ENCODE data around the gene POMGNT1.

Gene POMGNT1

DNA sequence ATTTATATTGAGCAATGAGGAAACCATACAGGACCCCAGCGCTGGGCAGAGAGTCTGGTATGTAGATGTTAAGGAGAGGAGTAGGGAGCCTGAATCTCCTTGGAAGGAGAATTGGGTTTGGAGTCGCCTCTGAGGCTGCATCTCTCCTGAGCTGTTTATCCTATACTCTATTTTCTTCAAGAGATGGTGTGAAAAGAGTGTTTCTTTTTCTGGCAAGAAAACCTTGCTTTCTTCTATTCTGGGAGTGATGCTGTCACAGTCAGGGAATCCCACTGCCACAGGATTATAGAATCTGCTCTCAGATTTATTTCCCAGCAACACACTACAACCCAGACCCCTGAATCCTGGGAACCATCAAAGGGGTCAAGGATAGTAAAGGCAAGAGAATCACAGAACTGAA lies 8.2 kb upstream of the POMGNT1 start:
- no peak for DNase-seq

- DNase-seq: no peak
Measured at GRCh38 chr1:46205791-46206190, 7.6 kb upstream of the POMGNT1 start.

GRCh38 chr1:46205141-46205540 lies 6.9 kb upstream of the POMGNT1 start:
- no peak for DNase-seq

DNA sequence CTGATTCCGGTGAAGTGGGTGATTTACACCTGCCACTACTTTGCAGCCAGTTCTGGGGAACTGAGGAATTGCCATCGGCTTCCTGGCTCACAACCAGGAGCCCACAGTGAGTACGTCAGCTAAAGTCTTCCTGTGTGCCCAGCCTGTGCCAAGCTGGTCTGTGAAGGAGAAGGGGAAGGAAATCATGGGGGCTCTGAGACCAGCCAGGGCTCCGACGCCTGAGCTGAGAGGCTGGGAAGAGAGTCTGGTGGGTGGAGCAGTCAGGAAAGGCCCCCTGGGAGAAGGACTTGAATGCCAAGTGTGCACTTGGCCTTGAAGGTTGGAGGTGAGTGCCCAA lies 6.1 kb upstream of the POMGNT1 start:
- no peak for DNase-seq

DNA sequence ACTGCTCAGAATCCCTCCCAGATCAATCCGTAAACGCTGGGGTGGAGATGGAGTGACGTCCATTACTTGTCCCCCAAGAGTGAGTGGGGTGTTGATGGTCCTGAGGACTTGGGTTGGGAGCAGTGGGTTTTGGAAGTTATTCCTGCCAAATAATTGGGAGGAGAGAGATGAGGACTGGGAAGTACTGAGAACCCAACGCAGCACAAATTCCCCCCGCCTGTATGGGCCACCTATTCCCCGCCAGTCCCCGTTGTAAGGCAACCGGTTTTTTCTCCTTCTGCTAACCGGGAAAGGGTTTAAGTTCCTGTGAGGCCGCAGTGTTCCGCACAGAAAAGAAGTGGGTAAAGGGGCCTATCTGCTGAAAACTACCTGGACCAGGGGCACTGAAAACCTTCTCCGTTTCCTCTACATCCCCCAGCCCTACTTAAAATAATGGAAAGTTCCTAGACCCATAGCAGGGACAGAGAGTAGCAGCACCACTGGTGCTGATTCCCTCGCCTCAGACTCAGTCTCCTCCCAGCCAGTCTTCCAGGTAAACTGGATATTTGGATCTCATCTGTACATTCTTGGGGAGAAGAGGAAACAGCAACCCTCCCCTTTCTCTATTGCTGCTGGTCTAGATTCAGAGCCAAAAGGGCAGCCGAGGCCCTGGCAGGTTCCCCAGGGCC lies 5.6 kb upstream of the POMGNT1 start:
- no peak for DNase-seq

DNA sequence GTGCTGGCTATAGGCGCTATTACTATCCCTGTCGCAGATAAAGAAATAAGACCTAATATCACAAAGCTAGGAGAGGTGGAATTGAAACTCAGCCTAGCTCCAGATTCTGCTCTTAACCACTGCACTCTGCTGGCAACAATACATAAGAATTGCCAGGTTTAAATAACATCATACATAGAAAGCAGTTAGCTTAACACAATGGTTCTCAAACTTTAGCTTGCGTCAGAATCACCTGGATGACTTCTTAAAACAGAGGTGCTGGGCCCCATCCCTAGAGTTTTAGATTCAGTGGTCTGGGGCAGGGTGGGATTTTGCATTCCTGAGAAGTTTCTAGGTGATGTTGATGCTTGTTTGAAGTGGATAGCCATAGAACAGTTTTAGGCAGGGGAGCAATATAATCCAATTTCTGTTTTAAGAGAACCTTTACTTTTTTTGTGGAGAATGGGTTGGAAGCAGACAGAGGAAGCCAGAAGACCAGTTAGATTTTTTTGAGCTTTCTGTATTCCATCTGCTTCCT lies 1.1 kb upstream of the POMGNT1 start:
- DNase-seq: no peak

DNA sequence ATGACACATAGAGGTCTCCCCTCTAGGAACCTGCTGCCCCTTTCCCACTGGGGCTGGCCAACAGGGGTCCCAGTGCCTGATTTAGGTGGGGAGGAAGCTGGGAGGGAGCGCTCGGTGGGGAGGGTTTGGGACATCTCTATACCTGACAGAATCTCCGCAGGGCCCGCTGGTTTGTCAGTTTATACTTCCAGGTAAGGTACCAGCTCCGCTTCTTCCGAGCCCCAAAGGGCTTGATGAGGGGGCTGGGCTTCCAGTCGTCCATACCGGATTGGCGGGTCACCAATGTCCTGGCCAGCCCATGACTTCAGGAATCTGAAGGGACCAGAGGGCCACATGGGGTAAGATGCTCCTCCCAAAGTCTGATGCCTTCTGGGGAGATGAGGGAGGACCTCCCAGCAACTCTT lies 672 bp downstream of the POMGNT1 start:
- DNase-seq: no peak

DNA sequence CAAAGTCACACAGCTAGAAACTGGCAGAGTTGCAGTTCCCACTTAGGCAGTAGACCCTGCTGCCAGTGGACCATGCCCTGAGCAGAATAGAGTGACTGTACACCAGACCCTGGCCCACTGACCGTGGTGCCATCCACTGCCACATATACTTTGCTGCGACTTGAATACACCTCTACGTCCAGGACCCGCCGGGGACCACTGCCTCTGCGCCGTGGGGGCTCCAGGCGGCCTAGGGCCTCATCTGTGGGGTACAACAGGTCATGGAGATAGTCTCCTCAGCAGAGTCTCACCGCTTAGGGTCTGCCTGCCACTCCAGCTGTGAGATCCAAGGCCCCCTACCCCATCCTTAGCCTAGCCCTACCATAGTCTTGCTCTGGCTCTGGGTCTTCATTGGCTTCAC lies 1.6 kb downstream of the POMGNT1 start:
- DNase-seq: no peak

DNA sequence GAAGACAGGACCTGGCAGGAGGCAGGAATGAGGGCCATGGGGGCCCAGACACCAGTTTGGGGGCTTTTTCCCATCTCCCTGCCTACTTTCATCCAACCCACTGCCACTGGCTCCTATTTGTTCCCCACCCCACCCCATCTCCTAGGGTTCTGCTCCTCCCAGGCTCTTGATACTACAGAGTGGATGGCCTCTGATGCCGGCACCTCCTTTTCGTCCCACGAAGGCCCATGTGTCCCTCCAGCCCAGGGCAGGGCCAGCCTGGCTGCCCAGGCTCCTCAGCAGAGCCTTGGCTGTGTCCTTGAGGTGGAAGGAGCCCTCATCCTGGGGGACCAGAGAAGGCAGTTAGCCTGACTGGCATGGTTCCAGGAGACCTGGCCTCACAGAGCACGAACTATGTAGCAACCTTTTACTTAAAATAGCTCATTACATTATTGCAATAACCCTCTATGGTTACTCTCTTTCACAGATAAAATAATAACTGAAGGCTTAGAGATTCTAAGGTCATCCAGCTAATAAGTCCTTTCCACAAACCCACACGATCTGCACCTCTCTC lies 3.5 kb downstream of the POMGNT1 start:
- DNase-seq: no peak

- DNase-seq: no peak
Measured at GRCh38 chr1:46193984-46194570, 4.2 kb downstream of the POMGNT1 start.

DNA sequence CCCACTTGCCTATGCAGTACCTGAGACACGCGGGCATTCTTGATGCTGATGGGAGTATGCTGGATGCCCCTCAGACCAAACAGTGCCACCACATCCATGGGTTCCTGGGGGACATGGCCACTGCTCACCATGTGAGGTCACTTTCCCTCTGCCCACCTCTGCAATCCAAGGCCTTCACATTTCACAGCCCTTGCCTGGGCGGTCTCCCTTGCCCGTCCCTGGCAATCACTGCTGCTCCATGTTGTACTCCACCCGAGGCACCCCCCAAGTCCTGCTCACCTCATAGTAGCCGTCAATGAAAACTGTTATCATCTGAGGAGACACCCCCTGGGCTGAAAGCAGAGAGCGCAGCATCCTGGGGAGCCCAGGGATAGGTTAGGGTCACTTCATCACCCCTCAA lies 4.9 kb downstream of the POMGNT1 start:
- DNase-seq: no peak

DNA sequence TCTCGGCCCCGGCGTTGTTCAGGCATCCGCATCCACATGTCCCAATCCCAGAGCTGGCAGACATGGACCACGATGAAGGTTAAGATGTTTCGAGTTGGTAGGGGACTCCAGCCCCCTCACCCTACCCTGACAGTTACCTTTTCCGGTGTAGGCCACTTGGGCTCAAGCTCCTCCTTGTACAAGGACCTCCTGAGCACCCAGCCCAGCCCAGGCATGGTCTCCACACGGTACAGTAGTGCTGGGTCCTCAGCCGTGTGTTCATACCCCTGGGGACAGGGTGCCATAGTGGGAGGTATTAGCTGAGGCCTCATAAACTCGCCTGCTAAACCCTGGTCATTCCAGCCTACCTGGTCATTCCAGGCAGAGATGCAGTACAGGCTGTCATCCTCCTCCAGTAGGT lies 6.1 kb downstream of the POMGNT1 start:
- DNase-seq: no peak

- DNase-seq: no peak
Measured at GRCh38 chr1:46191033-46191701, 7.1 kb downstream of the POMGNT1 start.

GRCh38 chr1:46190539-46190938 lies 7.7 kb downstream of the POMGNT1 start:
- no peak for DNase-seq

DNA sequence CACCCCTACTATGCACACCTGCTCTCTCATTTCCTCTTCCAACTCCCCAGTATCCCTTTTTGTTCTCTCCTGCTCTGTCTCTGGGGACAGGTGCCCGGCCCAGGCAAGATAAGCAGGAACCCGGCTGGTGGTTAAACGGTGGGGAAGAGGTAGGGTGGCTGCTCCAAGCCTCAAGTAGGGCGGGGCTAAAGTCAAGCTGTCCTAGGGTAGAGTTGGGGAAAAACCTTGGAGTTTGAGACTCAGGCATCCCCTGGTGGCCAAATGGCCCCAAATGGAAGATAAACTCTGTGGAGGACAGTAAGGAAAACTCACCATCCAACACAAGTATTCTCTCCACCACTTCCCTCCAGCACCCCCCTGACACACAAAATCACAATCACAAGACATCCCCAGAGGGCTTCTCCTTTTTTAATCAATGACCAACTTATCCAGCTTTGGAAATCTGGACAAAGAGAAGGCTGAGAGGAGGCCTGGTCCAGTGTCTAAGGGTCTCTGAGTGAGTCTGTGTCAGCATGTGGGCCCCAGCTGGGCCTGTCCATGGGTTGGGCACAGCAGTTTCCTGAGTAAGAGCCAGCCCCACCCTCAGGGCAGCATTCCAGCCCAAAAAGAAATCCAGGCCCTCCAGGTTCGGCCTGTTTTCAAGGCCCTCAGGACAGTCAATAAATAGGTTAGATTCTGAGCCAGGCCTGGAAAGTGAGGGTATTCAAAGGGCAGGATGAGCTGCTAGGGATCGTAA lies 9.8 kb downstream of the POMGNT1 start:
- no peak for DNase-seq

DNA sequence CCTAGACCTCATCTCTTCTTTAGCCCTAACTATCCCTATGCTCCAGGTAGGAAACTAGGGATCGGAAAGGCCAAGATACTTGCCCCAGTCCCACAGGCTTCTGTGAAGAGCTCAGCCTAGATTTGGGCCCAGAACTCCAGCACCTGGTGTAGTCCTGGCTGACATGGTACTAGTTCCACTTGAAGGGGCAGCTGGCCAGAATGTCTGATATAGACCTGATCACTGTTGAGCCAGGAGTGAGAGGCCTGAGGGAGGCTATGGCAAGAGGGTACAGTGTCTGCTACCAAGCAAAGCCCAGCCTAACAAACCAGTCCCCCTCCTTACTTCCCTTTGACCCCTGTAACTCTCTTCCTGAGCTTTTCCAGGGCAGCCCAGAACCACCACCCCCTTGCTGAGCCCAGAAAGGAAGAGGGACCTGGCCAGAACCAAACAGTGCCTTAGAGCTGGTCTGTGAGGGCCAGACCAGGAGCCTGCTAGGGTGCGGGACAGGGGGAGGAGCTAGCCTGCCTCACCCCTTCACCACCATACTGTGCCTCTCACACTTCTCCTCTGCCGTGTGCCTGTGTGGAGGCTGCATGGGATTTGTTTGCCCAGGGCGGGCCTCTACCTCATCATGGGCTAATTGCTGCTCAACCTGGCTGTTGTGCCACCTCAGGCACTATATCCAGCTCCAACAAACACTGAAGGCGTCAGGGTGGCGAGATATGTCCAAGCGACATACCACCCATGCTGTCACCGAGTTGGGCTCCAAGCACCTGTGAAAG lies 10.9 kb downstream of the POMGNT1 start:
- no peak for DNase-seq

DNA sequence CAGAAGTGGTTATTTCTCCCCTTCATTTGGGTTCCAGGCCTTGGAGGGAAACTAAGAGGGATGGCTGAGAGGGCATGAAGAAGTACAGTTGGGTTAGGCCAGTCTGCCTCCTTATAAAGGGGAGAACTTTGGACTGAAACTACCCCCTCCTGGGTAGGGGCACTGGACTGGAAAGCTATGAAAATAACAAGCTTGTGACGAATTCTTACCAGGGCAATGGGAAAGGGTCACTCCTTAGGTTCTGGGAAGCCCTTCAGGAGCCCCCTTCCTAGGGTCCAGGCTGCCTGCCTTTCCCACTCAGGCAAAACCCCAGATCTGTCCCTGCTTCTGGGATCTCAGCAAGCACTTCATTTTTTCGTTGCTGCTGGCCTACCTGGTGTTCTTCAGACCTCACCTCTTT lies 12.2 kb downstream of the POMGNT1 start:
- DNase-seq: no peak

- no peak for DNase-seq
Measured at GRCh38 chr1:46184920-46185658, 13.1 kb downstream of the POMGNT1 start.

DNA sequence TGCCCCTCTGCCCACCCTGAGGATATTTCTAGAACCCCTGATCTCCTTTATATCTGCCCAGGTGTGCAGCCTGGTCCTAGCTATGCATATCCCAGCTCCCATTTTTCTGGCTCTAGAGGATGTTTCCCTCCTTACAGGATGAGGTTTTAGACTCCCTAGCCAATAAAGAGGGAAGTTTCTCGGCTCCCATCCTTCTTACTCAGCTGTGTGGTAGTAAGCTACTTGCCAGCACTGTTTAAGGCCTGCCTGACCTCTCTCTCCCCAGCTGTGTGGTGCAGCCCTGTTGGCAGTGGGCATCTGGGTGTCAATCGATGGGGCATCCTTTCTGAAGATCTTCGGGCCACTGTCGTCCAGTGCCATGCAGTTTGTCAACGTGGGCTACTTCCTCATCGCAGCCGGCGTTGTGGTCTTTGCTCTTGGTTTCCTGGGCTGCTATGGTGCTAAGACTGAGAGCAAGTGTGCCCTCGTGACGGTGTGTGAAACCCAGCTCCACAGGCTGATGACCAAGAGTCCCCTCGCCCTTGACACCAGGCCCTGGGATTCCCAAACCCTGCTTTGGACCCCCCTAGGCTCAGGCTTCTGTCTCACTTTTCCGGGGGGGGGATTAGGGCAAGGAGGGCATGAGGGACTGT lies 14.2 kb downstream of the POMGNT1 start:
- no peak for DNase-seq

GRCh38 chr1:46183079-46183847 lies 15.0 kb downstream of the POMGNT1 start:
- DNase-seq: no peak
